Hypothalamus (tissue), 51 donors: Measurements from ENCODE around the gene OPTC.
"Not testable (repeated sequence)": the region's sequence is repeated elsewhere in the genome, so short reads cannot be mapped to it uniquely, and the experiment has no call there.

Experiments used
- DNase-seq, 51 donors: peaks; one replicate each; lab custom pipeline; 2025; lab: John Stamatoyannopoulos, UW

OPTC gene

GRCh38 chr1:203464743-203465142 lies 29.2 kb upstream of the OPTC start:
- DNase-seq: no peak

GRCh38 chr1:203465146-203465798 lies 28.7 kb upstream of the OPTC start:
- no peak for DNase-seq

GRCh38 chr1:203465948-203466347 lies 28.0 kb upstream of the OPTC start:
- peak in 6 of 51 donors; percentile 7 to 44 (median 26) for DNase-seq

- DNase-seq: not testable (repeated sequence)
Measured at GRCh38 chr1:203466906-203467549, 26.9 kb upstream of the OPTC start.

- no peak for DNase-seq
Measured at GRCh38 chr1:203467550-203467921, 26.4 kb upstream of the OPTC start.

GRCh38 chr1:203468326-203468725 lies 25.6 kb upstream of the OPTC start:
- DNase-seq: no peak

GRCh38 chr1:203470240-203470639 lies 23.7 kb upstream of the OPTC start:
- no peak for DNase-seq

- DNase-seq: no peak
Measured at GRCh38 chr1:203471841-203472240, 22.1 kb upstream of the OPTC start.

GRCh38 chr1:203473281-203473680 lies 20.7 kb upstream of the OPTC start:
- DNase-seq: no peak

GRCh38 chr1:203473781-203474305 lies 20.1 kb upstream of the OPTC start:
- DNase-seq: no peak

GRCh38 chr1:203475012-203475981 lies 18.7 kb upstream of the OPTC start, which contains the start of gene PRELP:
Gene PRELP, plus strand, starts transcription at chr1:203475806. Its CDS starts 7,379 bp downstream, at chr1:203483185.
- DNase-seq: peak in 16 of 51 donors; percentile 15 to 62 (median 42)

- peak in 1 of 51 donors; percentile 10 for DNase-seq
Measured at GRCh38 chr1:203476216-203476814, 17.6 kb upstream of the OPTC start.

- DNase-seq: no peak
Measured at GRCh38 chr1:203477748-203478147, 16.2 kb upstream of the OPTC start.

GRCh38 chr1:203478231-203478630 lies 15.7 kb upstream of the OPTC start:
- no peak for DNase-seq

GRCh38 chr1:203478986-203479385 lies 15.0 kb upstream of the OPTC start:
- no peak for DNase-seq

GRCh38 chr1:203479646-203480045 lies 14.3 kb upstream of the OPTC start:
- DNase-seq: no peak

GRCh38 chr1:203480084-203480483 lies 13.9 kb upstream of the OPTC start:
- peak in 1 of 51 donors; percentile 15 for DNase-seq

- DNase-seq: peak in 4 of 51 donors; percentile 14 to 44 (median 20)
Measured at GRCh38 chr1:203480525-203481084, 13.3 kb upstream of the OPTC start.

- no peak for DNase-seq
Measured at GRCh38 chr1:203481196-203481595, 12.8 kb upstream of the OPTC start.
